WERI-Rb-1 (cell line): ENCODE measurements around the gene PIK3R6.

Source experiments
- DNase-seq: peaks from one replicate; pipeline ENCODE4 v3.0.0-alpha.2; 2020
- H3K27ac ChIP-seq: fragments of 250-450 bp; sonication (Bioruptor Pico); 2 replicates; pipeline ENCODE4 v1.5.1; 2020; ENCODE audit warnings: mild to moderate bottlenecking, moderate library complexity
- H3K27me3 ChIP-seq: fragments of 250-450 bp; sonication (Bioruptor Pico); 2 replicates; pipeline ENCODE4 v1.5.1; 2021; ENCODE audit warnings: mild to moderate bottlenecking, low read depth, moderate library complexity; ENCODE audit not compliant: insufficient read depth, severe bottlenecking
- H3K36me3 ChIP-seq: fragments of 250-450 bp; sonication (Bioruptor Pico); 2 replicates; pipeline ENCODE4 v1.5.1; 2020; ENCODE audit warnings: mild to moderate bottlenecking, moderate library complexity
- H3K4me3 ChIP-seq: 2 replicates; pipeline ENCODE4 v1.5.1; 2011; ENCODE audit warnings: low read depth, mild to moderate bottlenecking, control low read depth, low read length
- H3K9me3 ChIP-seq: fragments of 250-450 bp; sonication (Bioruptor Pico); 2 replicates; pipeline ENCODE4 v1.5.1; 2021; ENCODE audit warnings: mild to moderate bottlenecking, moderate library complexity; ENCODE audit not compliant: severe bottlenecking
- TF ChIP-seq, protein P1 (sequence below): IDR thresholded peaks from 2 replicates; pipeline ENCODE4 v1.5.1; 2011; ENCODE audit warnings: low read depth, mild to moderate bottlenecking, control low read depth, inconsistent platforms, low read length

Gene PIK3R6

DNA sequence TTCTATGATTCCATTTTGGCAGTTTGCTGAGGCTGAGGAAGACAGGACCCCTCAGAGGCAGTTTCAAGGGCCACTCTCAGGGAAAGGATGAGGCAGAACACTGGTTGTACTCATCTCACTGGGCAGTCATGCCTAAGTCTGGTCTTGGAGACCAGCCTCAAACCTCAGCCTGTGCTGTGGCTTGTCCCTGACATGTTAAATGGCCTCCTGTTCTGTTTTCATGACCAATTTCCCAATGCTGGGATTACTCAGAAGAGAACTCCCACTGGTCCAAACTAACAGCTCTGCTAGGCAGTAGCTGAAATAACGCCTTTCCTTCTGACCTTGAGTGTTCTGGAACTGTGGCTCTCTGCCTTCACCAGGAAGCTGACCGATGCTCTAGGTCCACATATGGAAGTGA lies 100.7 kb downstream of the PIK3R6 start:
- TF ChIP-seq, protein P1, sequence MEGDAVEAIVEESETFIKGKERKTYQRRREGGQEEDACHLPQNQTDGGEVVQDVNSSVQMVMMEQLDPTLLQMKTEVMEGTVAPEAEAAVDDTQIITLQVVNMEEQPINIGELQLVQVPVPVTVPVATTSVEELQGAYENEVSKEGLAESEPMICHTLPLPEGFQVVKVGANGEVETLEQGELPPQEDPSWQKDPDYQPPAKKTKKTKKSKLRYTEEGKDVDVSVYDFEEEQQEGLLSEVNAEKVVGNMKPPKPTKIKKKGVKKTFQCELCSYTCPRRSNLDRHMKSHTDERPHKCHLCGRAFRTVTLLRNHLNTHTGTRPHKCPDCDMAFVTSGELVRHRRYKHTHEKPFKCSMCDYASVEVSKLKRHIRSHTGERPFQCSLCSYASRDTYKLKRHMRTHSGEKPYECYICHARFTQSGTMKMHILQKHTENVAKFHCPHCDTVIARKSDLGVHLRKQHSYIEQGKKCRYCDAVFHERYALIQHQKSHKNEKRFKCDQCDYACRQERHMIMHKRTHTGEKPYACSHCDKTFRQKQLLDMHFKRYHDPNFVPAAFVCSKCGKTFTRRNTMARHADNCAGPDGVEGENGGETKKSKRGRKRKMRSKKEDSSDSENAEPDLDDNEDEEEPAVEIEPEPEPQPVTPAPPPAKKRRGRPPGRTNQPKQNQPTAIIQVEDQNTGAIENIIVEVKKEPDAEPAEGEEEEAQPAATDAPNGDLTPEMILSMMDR, result no peak
- Histone ChIP-seq H3K4me3 (no peak overlapping the region), H3K9me3 (no peaks in the 10 kb centered on the region), H3K27me3 (no peaks in the 10 kb centered on the region), H3K27ac (no peak overlapping the region), H3K36me3 (no peaks in the 10 kb centered on the region)
- DNase-seq, result no peak

DNA sequence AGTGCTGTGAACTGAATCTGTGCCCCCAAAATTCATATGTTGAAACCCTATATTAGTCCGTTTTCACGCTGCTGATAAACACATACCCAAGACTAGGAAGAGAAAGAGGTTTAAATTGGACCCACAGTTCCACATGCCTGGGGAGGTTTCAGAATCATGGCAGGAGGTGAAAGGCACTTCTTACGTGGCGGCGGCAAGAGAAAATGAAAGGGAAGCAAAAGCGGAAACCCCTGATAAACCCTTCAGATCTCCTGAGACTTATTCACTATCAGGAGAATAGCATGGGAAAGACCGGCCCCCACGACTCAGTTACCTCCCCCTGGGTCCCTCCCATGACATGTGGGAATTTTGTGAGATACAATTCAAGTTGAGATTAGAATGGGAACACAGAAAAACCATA lies 105.5 kb downstream of the PIK3R6 start:
- Histone ChIP-seq H3K27ac (no peak overlapping the region), H3K9me3 (no peaks in the 10 kb centered on the region), H3K36me3 (no peaks in the 10 kb centered on the region), H3K4me3 (no peak overlapping the region), H3K27me3 (no peaks in the 10 kb centered on the region)
- TF ChIP-seq, protein P1, result no peak
- no peak for DNase-seq

- Histone ChIP-seq H3K27me3 (no peaks in the 10 kb centered on the region), H3K9me3 (no peaks in the 10 kb centered on the region)
These were observed 109.3 kb downstream of the PIK3R6 start, which contains the start of gene SPDYE4 for GRCh38 chr17:8758137-8758596. TSS of gene SPDYE4 (minus strand) at chr17:8758546. CDS start at chr17:8758382, 164 bp downstream.

DNA sequence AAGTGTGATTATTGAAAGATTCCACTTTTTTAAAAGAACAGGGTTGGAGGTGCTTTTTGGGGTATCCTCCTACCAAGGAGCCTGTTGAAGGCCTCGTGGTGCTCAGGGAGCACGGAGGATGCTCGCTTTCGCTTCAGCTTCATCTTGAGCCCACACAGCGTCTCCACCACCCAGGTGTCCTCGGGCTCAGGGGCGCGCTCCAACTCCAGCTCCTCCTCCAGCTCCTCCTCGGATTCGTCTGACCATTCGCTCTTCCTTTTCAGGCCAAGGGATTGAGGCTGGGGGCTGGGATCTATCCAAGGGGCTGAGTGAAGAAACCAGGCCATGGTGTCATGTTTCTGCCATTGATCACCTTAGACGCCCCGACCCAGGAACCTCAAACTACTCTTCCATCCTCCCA lies 110.3 kb downstream of the PIK3R6 start:
- Histone ChIP-seq H3K36me3 (no peaks in the 10 kb centered on the region), H3K27me3 (no peaks in the 10 kb centered on the region), H3K27ac (no peak overlapping the region), H3K4me3 (no peak overlapping the region), H3K9me3 (no peaks in the 10 kb centered on the region)
- TF ChIP-seq, protein P1, result no peak
- DNase-seq, result no peak

More at GRCh38 chr17:8758137-8758596, 109.3 kb downstream of the PIK3R6 start, which contains the start of gene SPDYE4:
- Histone ChIP-seq H3K36me3 (no peaks in the 10 kb centered on the region), H3K4me3 (no peak within 1 kb of the TSS), H3K27ac (no peak within 1 kb of the TSS)
- DNase-seq, result no peak
- TF ChIP-seq, protein P1, result no peak

- Histone ChIP-seq H3K27ac (no peak overlapping the region), H3K36me3 (no peaks in the 10 kb centered on the region), H3K4me3 (no peak overlapping the region), H3K27me3 (no peaks in the 10 kb centered on the region), H3K9me3 (no peaks in the 10 kb centered on the region)
- TF ChIP-seq, protein P1, result no peak
- DNase-seq, result no peak
These were observed 111.8 kb downstream of the PIK3R6 start for GRCh38 chr17:8755590-8756255.

- Histone ChIP-seq H3K36me3 (no peaks in the 10 kb centered on the region), H3K4me3 (no peak overlapping the region), H3K27ac (no peak overlapping the region), H3K27me3 (no peaks in the 10 kb centered on the region), H3K9me3 (no peaks in the 10 kb centered on the region)
- TF ChIP-seq, protein P1, result no peak
- no peak for DNase-seq
These were observed 112.6 kb downstream of the PIK3R6 start for GRCh38 chr17:8754890-8755289.
